Measurements from ENCODE around the gene CLRN2.
A peak's percentile ranks its signal among the peaks of the same experiment; 100 is the strongest.

The CLRN2 gene

DNA sequence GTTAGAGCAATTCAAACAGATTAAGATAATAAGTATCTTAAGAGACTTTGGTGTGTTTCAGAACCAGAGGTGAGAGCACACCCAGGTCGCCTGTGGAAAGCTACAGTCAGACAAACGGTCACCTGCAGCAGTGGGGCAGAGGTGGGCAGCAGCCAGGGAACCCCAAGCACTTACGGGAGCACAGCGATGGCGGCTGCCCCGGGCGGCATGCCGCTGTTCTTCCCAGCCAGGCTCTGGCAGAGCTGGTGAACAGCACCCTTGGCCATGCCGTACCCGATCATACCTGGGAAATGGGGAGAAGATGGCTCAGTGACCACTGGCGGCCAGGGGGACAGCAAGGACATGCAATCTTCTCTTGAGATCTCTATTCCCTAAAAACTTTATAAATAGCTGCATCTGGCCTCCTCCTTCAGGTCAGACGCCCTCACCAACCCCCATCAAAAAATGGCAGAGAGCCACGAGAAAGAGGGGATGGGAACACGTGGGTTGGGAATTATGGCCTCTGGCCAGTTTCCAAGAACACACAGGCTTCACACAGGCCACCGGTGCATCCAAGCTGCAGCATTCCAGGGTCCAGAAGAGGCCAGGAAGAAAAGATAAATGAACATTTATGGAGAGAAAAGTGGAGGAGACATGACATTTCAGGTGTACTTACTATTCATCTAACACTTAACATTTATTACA lies 22.8 kb upstream of the CLRN2 start:
- peaks cover 6% of the 10 kb centered on the region for H3K4me1 Mint-ChIP-seq (ENCODE audit: low read depth)
- no peaks in the 10 kb centered on the region for H3K9me3 Mint-ChIP-seq
- DNase-seq (ENCODE audit: low spot score): no peak
- H3K27ac Mint-ChIP-seq: no peak overlapping the region
- H3K36me3 Mint-ChIP-seq (ENCODE audit: low read depth): peaks cover 21% of the 10 kb centered on the region
- H3K27me3 Mint-ChIP-seq (ENCODE audit: low read depth): no peaks in the 10 kb centered on the region
- H3K4me3 Mint-ChIP-seq: no peak overlapping the region

DNA sequence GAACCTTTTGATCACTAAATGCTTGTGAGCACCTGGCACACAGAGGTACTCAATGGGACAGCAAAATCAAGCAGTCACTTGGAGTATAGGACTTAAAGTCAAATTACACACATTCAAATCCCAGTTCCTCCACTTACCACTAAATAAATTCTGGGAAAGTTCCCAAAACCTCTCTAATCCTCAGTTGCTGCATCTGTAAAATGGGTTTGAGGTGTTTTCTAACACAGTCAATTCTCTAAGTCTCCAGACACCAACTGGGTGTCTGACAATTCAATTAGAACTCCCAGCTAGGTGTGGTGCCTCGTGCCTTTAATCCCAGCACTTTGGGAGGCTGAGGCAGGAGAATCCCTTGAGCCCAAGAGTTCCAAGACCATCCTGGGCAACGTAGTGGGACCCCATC lies 22.1 kb upstream of the CLRN2 start:
- H3K4me1 Mint-ChIP-seq (ENCODE audit: low read depth): peaks cover 6% of the 10 kb centered on the region
- H3K4me3 Mint-ChIP-seq: no peak overlapping the region
- no peak overlapping the region for H3K27ac Mint-ChIP-seq
- DNase-seq (ENCODE audit: low spot score): no peak
- no peaks in the 10 kb centered on the region for H3K9me3 Mint-ChIP-seq
- no peaks in the 10 kb centered on the region for H3K27me3 Mint-ChIP-seq (ENCODE audit: low read depth)
- peaks cover 21% of the 10 kb centered on the region for H3K36me3 Mint-ChIP-seq (ENCODE audit: low read depth)

DNA sequence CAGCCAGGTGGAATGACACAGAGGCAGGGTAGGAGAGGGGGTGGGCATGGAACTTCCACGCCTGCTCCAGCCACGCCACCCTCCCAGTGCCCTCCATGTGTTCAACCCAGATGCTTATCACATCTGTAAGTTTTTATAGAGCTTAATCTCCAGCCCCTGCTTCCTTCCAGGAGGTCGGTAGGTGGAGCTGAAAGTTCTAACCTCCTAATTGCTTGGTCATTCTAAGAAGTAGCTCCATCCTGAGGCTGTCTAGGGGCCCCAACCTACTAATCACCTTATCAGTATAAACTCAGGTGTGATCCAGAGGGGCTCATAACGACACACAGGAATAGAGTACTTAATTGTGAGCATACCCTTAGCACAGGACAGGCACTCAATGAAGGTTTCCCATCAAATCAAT lies 21.3 kb upstream of the CLRN2 start:
- peaks cover 6% of the 10 kb centered on the region for H3K4me1 Mint-ChIP-seq (ENCODE audit: low read depth)
- no peaks in the 10 kb centered on the region for H3K27me3 Mint-ChIP-seq (ENCODE audit: low read depth)
- no peaks in the 10 kb centered on the region for H3K9me3 Mint-ChIP-seq
- peaks cover 20% of the 10 kb centered on the region for H3K36me3 Mint-ChIP-seq (ENCODE audit: low read depth)
- DNase-seq (ENCODE audit: low spot score): no peak
- H3K27ac Mint-ChIP-seq: no peak overlapping the region
- no peak overlapping the region for H3K4me3 Mint-ChIP-seq

DNA sequence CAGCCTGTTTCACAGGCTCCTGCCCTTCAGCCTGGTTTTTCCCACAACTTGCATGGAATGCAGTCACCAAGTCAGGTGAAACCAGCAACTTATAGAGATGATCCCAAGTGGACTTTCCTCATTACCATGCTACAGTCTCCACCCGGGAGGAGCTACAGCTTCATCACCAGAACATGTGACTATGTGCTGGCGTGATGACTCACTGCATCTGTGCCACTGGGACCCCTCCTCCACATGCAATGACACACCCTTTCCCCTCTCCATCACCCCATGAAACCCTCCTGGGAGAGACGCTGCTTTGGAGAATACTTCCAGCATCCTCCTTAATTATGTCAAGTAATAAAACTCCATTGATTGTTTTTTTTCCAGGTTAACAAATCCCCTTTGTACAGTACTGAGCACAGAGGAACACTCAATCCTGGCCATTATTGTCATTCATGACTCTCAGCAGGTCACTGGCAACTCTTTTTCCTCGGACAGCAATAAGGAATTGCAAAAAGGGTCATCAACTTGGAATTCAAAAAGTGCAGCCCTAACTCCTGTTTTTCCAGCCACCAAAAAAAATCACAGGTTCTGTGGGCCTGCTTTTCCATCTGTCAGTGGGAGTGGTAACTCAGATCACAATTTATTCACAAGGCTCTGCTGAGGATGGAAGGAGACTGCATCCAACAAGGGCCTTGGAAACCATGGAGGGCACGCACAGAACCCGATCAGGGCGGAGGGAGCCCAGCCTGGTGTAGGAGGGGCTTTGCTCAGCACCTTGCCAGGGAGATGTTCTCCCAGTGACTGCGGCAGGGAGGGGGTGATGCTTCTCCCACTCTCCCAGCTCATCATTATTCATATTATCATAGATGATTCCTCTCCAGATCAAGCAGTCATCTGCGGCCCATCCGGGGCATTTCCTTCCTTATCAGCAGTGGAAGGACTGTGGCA lies 20.4 kb upstream of the CLRN2 start:
- Mint-ChIP-seq H3K36me3 (ENCODE audit: low read depth) (peaks cover 19% of the 10 kb centered on the region), H3K4me3 (no peak overlapping the region), H3K9me3 (no peaks in the 10 kb centered on the region), H3K4me1 (ENCODE audit: low read depth) (peaks cover 8% of the 10 kb centered on the region), H3K27ac (no peak overlapping the region), H3K27me3 (ENCODE audit: low read depth) (no peaks in the 10 kb centered on the region)
- DNase-seq (ENCODE audit: low spot score): no peak

DNA sequence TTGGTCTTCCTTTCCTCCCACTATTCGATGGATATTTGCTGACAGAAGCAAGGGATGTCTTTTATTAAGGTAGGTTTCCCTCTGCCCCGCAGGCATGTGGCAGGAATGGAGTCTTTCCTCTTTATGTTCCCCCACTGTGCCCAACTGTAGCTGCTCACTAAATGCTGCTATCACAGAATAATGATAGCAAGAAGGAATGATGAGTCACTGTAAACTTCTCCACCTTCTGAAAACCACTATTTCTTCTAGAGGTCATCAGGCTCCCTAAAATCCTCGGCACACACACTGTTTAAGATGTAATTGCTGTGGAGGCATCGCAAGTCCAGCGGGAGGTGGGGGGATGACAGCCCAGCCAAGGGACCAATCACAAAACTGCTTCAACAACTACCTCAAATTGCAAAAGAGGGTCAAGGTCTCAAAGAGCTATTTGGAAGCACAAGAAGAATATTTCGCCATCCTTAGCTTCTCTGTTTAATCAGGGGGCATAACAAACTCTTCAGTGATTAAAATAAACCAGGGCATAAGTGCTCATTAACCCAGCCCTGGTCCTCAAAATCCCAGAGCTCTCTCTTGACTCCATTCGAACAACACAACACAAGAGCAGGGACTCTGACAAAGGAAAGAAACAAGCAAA lies 17.0 kb upstream of the CLRN2 start:
- Mint-ChIP-seq H3K4me3 (no peak overlapping the region), H3K9me3 (no peaks in the 10 kb centered on the region), H3K27ac (no peak overlapping the region), H3K27me3 (ENCODE audit: low read depth) (no peaks in the 10 kb centered on the region), H3K36me3 (ENCODE audit: low read depth) (peaks cover 25% of the 10 kb centered on the region), H3K4me1 (ENCODE audit: low read depth) (peaks cover 18% of the 10 kb centered on the region)
- no peak for DNase-seq (ENCODE audit: low spot score)

DNA sequence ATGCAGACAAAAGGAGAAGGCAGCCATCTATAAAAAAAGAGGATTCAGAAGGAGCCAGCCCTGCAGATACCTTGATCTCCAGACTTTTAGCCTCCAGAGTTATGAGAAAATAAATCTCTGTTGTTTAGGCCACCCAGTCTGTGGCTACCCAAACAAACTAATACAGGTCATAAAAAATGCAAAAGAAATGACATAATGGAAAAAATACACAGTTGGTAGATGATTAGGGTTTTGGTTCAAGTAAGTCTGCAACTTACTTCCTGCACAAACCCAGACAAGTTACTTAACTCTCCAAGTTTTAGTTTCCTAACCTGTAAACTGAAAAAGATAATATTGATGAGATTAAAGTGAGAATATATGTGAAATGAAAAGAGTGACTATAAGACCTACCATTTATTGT lies 14.4 kb upstream of the CLRN2 start:
- Mint-ChIP-seq H3K27ac (no peak overlapping the region), H3K4me1 (ENCODE audit: low read depth) (peaks cover 18% of the 10 kb centered on the region), H3K4me3 (no peak overlapping the region), H3K9me3 (no peaks in the 10 kb centered on the region), H3K36me3 (ENCODE audit: low read depth) (peaks cover 26% of the 10 kb centered on the region), H3K27me3 (ENCODE audit: low read depth) (no peaks in the 10 kb centered on the region)
- DNase-seq (ENCODE audit: low spot score): no peak

DNA sequence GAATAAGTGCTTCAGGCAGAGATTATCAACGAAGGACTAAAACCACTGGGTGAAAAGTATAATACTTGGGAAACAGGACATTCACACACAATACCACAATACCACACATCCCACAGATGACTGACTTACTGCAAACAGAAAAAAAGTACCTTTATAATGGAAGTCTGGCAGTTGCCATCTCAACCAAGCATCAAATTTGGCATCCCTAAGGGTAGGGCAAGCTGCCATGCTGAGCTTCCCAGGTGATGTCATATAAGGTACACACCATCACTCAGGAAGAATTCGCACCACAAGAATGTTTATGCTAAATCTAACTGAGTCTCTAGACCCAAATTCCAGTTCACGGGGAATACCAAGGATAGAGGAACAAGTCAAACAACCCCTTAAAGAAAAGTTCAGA lies 12.2 kb upstream of the CLRN2 start:
- Mint-ChIP-seq H3K9me3 (no peaks in the 10 kb centered on the region), H3K27me3 (ENCODE audit: low read depth) (no peaks in the 10 kb centered on the region), H3K4me3 (no peak overlapping the region), H3K4me1 (ENCODE audit: low read depth) (peaks cover 18% of the 10 kb centered on the region), H3K36me3 (ENCODE audit: low read depth) (peaks cover 35% of the 10 kb centered on the region), H3K27ac (no peak overlapping the region)
- no peak for DNase-seq (ENCODE audit: low spot score)

DNA sequence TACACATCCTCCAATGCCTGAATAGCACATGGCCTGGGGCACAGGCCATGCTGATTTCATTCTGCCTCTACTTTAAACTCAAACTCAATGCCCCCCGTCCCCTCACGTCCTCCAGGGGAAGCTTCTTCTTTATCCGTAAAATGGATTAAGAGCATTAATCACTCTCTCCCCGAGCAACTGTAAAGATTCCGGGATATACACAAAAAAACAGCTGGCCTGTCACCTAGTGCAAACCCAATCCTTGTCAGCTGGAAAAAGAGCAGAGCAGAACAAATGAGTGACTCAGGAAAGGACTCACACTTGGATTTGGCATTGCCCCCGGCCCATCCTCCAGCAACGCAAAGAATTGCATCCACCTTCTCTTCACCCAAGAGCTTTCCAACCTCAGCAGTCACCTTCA lies 10.9 kb upstream of the CLRN2 start:
- H3K9me3 Mint-ChIP-seq: no peaks in the 10 kb centered on the region
- H3K27ac Mint-ChIP-seq: no peak overlapping the region
- no peak for DNase-seq (ENCODE audit: low spot score)
- peaks cover 18% of the 10 kb centered on the region for H3K4me1 Mint-ChIP-seq (ENCODE audit: low read depth)
- H3K36me3 Mint-ChIP-seq (ENCODE audit: low read depth): peaks cover 37% of the 10 kb centered on the region
- no peak overlapping the region for H3K4me3 Mint-ChIP-seq
- no peaks in the 10 kb centered on the region for H3K27me3 Mint-ChIP-seq (ENCODE audit: low read depth)

DNA sequence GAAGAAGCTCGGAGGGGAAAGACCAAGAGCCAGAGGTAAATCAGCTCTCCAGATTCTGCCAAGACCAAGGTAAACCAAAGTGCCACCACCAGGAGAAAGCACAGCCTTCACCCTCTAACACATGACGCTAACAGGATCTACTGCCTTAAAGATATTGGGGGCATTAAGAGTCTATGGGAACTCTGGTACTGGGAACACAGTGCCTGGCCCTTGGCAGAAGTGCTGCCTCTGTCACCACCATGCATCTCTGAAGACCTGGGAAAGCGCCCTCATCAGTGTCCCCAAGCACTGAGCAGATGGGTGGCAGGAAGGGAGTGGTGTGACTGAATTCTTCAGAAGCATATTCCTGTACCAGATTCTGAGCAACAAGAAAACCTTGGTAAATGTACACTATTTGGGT lies 4.4 kb upstream of the CLRN2 start:
- H3K27me3 Mint-ChIP-seq (ENCODE audit: low read depth): peaks cover 4% of the 10 kb centered on the region
- DNase-seq (ENCODE audit: low spot score): no peak
- H3K27ac Mint-ChIP-seq: no peak overlapping the region
- H3K9me3 Mint-ChIP-seq: no peaks in the 10 kb centered on the region
- H3K4me1 Mint-ChIP-seq (ENCODE audit: low read depth): peaks cover 20% of the 10 kb centered on the region
- peaks cover 18% of the 10 kb centered on the region for H3K36me3 Mint-ChIP-seq (ENCODE audit: low read depth)
- peak overlapping the region; percentile 96 for H3K4me3 Mint-ChIP-seq

DNA sequence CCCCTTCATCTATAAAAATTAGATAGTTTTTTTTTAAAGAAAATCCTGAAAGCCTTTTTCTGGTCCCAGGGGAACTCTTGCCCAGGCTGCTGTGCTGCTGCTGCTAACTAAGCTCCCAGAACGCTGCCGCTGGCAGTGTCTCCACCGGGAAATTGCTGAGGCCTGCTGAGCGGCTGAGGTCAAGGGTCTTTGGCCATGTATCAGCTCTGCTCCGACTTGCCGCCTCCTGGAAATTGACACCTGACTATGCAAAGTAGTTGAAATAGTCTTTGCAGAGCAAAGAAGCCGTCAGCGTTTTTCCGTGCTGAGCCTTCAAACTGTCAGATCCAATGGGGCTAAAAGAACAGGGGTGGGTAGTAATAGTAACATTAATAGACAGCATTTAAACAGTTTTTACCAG lies 3.9 kb upstream of the CLRN2 start:
- peaks cover 6% of the 10 kb centered on the region for H3K27me3 Mint-ChIP-seq (ENCODE audit: low read depth)
- H3K4me1 Mint-ChIP-seq (ENCODE audit: low read depth): peaks cover 20% of the 10 kb centered on the region
- DNase-seq (ENCODE audit: low spot score): no peak
- H3K27ac Mint-ChIP-seq: peak overlapping the region; percentile 91
- H3K9me3 Mint-ChIP-seq: no peaks in the 10 kb centered on the region
- H3K4me3 Mint-ChIP-seq: peak overlapping the region; percentile 96
- H3K36me3 Mint-ChIP-seq (ENCODE audit: low read depth): peaks cover 15% of the 10 kb centered on the region

DNA sequence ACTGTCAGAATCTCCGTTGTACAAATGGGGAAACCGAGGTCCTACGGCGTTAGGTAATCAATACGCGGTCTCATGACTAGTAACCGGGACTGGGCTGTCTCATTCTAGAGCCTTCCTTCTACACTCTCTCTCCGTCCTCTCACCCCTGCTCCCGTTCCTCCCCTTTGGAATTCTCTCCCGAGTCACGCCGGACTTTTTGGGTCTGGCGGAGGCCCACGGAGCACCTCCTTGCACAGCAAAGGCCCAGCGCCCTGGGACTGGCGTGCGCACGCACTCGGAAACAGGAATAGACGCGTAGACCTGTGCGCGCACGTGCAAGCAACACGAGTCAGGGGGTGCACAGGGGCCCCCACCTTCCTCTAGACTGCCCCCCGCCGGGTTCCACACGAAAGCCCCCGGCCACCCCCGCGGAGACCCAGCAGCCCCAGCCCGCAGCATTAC lies 3.4 kb upstream of the CLRN2 start:
- peaks cover 14% of the 10 kb centered on the region for H3K36me3 Mint-ChIP-seq (ENCODE audit: low read depth)
- no peaks in the 10 kb centered on the region for H3K9me3 Mint-ChIP-seq
- H3K27ac Mint-ChIP-seq: peak overlapping the region; percentile 91
- peaks cover 6% of the 10 kb centered on the region for H3K27me3 Mint-ChIP-seq (ENCODE audit: low read depth)
- peak; percentile 49 for DNase-seq (ENCODE audit: low spot score)
- peak overlapping the region; percentile 96 for H3K4me3 Mint-ChIP-seq
- peaks cover 20% of the 10 kb centered on the region for H3K4me1 Mint-ChIP-seq (ENCODE audit: low read depth)

DNA sequence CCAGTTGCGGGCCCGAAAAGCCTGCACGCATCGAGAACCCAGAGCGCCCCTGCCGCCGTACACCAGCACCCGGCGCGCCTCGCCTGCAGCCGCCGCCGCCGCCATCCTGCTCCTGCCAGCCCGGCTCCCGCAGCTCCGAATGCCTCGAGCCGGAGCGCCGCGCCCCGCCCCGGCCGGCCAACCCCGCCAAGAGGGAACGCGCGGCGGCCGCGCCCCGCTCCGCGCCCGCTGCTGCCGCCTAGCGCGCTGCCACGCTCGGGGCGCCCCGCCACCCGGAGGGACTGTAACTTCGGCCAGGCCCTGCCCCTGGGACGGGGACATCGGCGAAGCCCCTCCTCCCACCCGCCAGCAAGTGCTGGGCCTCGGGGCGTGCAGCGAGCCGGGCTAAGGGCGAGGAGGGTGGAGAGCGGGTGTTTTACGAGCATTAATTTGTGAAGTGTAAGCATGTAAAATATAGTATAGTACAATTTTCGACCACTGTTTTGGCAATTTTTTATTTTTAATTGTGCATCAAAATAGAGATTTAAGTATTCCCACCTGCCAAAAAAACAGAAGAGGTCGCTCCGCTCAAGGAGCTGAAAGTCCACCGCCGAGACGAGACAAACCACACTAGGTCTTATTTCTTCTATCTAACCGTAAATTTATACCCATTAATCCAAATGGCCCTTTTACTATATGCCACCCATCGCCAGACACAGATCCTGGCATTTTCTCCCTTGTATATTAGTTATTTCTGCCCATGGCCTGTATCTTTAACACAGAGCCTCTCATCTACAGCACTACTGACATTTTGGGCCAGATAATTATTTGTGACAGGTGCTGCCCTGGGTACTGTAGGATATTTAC lies 2.8 kb upstream of the CLRN2 start, which contains the start of gene QDPR:
QDPR (minus strand) TSS at position 141 of the 846 bp plus-strand sequence; CDS start at position 105, 36 bp downstream.
- Mint-ChIP-seq H3K27ac (peak within 1 kb of the TSS; percentile 91), H3K4me3 (peak within 1 kb of the TSS; percentile 96), H3K4me1 (ENCODE audit: low read depth) (peaks cover 20% of the 10 kb centered on the region), H3K36me3 (ENCODE audit: low read depth) (peaks cover 10% of the 10 kb centered on the region), H3K9me3 (no peaks in the 10 kb centered on the region), H3K27me3 (ENCODE audit: low read depth) (peaks cover 13% of the 10 kb centered on the region)
- DNase-seq (ENCODE audit: low spot score): peak; percentile 83

DNA sequence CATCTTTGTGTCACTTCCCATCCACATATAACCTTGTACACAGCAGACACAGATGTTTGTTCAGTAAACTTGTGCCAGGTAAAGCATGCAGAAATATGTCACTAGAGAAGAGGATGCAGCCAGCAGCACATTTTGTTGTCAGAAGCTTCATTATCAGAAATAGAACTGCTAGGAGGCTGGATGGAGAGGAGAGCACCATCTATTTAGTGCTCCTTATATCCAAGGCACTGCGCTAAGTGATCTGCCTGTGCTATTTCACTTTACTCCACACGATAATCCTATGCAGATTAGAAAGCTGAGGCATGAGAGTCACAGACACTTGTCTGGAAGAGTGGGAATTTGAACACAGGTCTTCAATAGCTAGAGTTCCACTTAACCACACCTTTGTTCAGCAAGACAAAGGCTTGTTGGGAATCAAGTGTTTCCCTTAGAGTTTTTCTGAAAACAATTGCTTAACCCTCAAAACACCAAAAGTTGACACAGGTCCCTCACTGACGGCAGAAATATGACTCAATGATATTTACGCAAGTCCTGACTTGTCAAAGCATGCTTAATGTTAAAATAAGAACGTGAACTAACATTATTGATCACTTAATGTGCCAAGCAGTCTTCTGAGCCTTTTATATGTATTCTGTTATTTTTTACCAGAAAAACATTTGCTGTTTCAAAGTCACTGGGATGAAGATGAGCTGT lies 1.8 kb upstream of the CLRN2 start:
- DNase-seq (ENCODE audit: low spot score): no peak
- H3K27me3 Mint-ChIP-seq (ENCODE audit: low read depth): peaks cover 13% of the 10 kb centered on the region
- H3K4me1 Mint-ChIP-seq (ENCODE audit: low read depth): peaks cover 20% of the 10 kb centered on the region
- H3K9me3 Mint-ChIP-seq: no peaks in the 10 kb centered on the region
- peak overlapping the region; percentile 69 for H3K4me3 Mint-ChIP-seq
- H3K27ac Mint-ChIP-seq: no peak overlapping the region
- peaks cover 8% of the 10 kb centered on the region for H3K36me3 Mint-ChIP-seq (ENCODE audit: low read depth)

All from T-helper 2 cell treated with Interferon-gamma antibody and Interleukin-4, amounts not matched to agents 5 μg/mL and 100 μg/mL, for 36 hours (primary cell).